ENCODE measurements around the gene METTL14.

- TF ChIP-seq CREB5 (CRISPR knock-in tag; IDR thresholded peaks at IDR 0.05; ENCODE audit: low read depth) (no peak), ZNF70 (CRISPR knock-in tag; IDR thresholded peaks at IDR 0.05) (no peak)
These were observed 66.6 kb downstream of the METTL14 start for GRCh38 chr4:118751629-118752323.

Data from SK-N-SH treated with all-trans-retinoic acid at 6 μM for 48 hours (cell line).